Measurements from ENCODE around the gene TTC39C. TPM values are rescaled to one million over a fixed set of nuclear protein-coding genes. Genes with fewer than 3 reads are reported as not detected.

TTC39C gene
- total RNA-seq, 1 donor from 2014 or later = 12.8 TPM

- peaks cover 17% of the 10 kb centered on the region for H3K4me1 ChIP-seq (ENCODE audit: insufficient read depth, low read length)
- Mint-ChIP-seq H3K4me3 (ENCODE audit: unreplicated experiment) (no peak overlapping the region), H3K36me3 (ENCODE audit: low read depth, unreplicated experiment) (no peaks in the 10 kb centered on the region), H3K4me1 (ENCODE audit: low read depth, unreplicated experiment) (peaks cover 18% of the 10 kb centered on the region), H3K9me3 (ENCODE audit: unreplicated experiment) (peaks cover 2% of the 10 kb centered on the region), H3K27ac (ENCODE audit: unreplicated experiment) (no peak overlapping the region), H3K27me3 (ENCODE audit: low read depth, unreplicated experiment) (peaks cover 6% of the 10 kb centered on the region)
- no peak for FAIRE-seq
- H3K27me3 ChIP-seq (ENCODE audit: insufficient read depth, low read length) = no peaks in the 10 kb centered on the region
- H3K4me2 ChIP-seq (ENCODE audit: low read length) = peak overlapping the region; percentile 75
- peak; percentile 73 for DNase-seq (ENCODE audit: low read depth)
- H3K27ac ChIP-seq (ENCODE audit: low read depth, low read length) = no peak overlapping the region
- H2AFZ ChIP-seq (ENCODE audit: low read depth, low read length) = peak overlapping the region; percentile 72
- H3K36me3 ChIP-seq (ENCODE audit: insufficient read depth, low read length) = no peaks in the 10 kb centered on the region
- H4K20me1 ChIP-seq (ENCODE audit: insufficient read depth, low read length) = no peaks in the 10 kb centered on the region
- H3K9ac ChIP-seq (ENCODE audit: low read length) = peak overlapping the region; percentile 57
- H3K9me3 ChIP-seq (ENCODE audit: insufficient read depth, low read depth, low read length) = no peaks in the 10 kb centered on the region
- peak overlapping the region; percentile 13 for H3K4me3 ChIP-seq (ENCODE audit: insufficient read depth, low read depth, low read length)
- no peaks in the 10 kb centered on the region for H3K79me2 ChIP-seq (ENCODE audit: insufficient read depth, low read length)
- no peak for TF ChIP-seq EZH2 (IDR thresholded peaks at IDR 0.05; ENCODE audit: insufficient read depth, low read length)
- no peak for TF ChIP-seq CTCF (IDR thresholded peaks at IDR 0.05; ENCODE audit: insufficient read depth, low read depth, low read length)
Observed at GRCh38 chr18:23982155-23983079, 32.1 kb upstream of the TTC39C start.

- H3K27me3 ChIP-seq (ENCODE audit: insufficient read depth, low read length) = no peaks in the 10 kb centered on the region
- H3K9ac ChIP-seq (ENCODE audit: low read length) = no peak overlapping the region
- H4K20me1 ChIP-seq (ENCODE audit: insufficient read depth, low read length) = no peaks in the 10 kb centered on the region
- H3K79me2 ChIP-seq (ENCODE audit: insufficient read depth, low read length) = no peaks in the 10 kb centered on the region
- Mint-ChIP-seq H3K36me3 (ENCODE audit: low read depth, unreplicated experiment) (no peaks in the 10 kb centered on the region), H3K27ac (ENCODE audit: unreplicated experiment) (no peak overlapping the region), H3K4me1 (ENCODE audit: low read depth, unreplicated experiment) (peaks cover 14% of the 10 kb centered on the region), H3K9me3 (ENCODE audit: unreplicated experiment) (no peaks in the 10 kb centered on the region), H3K4me3 (ENCODE audit: unreplicated experiment) (no peak overlapping the region), H3K27me3 (ENCODE audit: low read depth, unreplicated experiment) (peaks cover 6% of the 10 kb centered on the region)
- no peak overlapping the region for H3K4me3 ChIP-seq (ENCODE audit: insufficient read depth, low read depth, low read length)
- H3K27ac ChIP-seq (ENCODE audit: low read depth, low read length) = no peak overlapping the region
- DNase-seq (ENCODE audit: low read depth) (no peak), FAIRE-seq (no peak)
- no peaks in the 10 kb centered on the region for H3K36me3 ChIP-seq (ENCODE audit: insufficient read depth, low read length)
- no peak for TF ChIP-seq EZH2 (IDR thresholded peaks at IDR 0.05; ENCODE audit: insufficient read depth, low read length)
- TF ChIP-seq CTCF (IDR thresholded peaks at IDR 0.05; ENCODE audit: insufficient read depth, low read depth, low read length) = no peak
- peaks cover 17% of the 10 kb centered on the region for H3K4me1 ChIP-seq (ENCODE audit: insufficient read depth, low read length)
- no peaks in the 10 kb centered on the region for H3K9me3 ChIP-seq (ENCODE audit: insufficient read depth, low read depth, low read length)
- H3K4me2 ChIP-seq (ENCODE audit: low read length) = no peak overlapping the region
- no peak overlapping the region for H2AFZ ChIP-seq (ENCODE audit: low read depth, low read length)
Observed at GRCh38 chr18:23983112-23983511, 31.4 kb upstream of the TTC39C start.

Measured in astrocyte (in vitro differentiated cells and primary cell).